ENCODE measurements around the gene FMNL3. TPM values are rescaled to one million over a fixed set of nuclear protein-coding genes. Genes with fewer than 3 reads are reported as not detected.
A peak's percentile ranks its signal among the peaks of the same experiment; 100 is the strongest.
"Not testable (repeated sequence)": the region's sequence is repeated elsewhere in the genome, so short reads cannot be mapped to it uniquely, and the experiment has no call there.

FMNL3 gene, protein sequence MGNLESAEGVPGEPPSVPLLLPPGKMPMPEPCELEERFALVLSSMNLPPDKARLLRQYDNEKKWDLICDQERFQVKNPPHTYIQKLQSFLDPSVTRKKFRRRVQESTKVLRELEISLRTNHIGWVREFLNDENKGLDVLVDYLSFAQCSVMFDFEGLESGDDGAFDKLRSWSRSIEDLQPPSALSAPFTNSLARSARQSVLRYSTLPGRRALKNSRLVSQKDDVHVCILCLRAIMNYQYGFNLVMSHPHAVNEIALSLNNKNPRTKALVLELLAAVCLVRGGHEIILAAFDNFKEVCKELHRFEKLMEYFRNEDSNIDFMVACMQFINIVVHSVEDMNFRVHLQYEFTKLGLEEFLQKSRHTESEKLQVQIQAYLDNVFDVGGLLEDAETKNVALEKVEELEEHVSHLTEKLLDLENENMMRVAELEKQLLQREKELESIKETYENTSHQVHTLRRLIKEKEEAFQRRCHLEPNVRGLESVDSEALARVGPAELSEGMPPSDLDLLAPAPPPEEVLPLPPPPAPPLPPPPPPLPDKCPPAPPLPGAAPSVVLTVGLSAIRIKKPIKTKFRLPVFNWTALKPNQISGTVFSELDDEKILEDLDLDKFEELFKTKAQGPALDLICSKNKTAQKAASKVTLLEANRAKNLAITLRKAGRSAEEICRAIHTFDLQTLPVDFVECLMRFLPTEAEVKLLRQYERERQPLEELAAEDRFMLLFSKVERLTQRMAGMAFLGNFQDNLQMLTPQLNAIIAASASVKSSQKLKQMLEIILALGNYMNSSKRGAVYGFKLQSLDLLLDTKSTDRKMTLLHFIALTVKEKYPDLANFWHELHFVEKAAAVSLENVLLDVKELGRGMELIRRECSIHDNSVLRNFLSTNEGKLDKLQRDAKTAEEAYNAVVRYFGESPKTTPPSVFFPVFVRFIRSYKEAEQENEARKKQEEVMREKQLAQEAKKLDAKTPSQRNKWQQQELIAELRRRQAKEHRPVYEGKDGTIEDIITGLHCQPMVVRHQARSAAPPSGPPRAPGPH
- 26.4 TPM for total RNA-seq
- long read RNA-seq, partial matches to known transcripts = 6 of 19 reads
- long read RNA-seq, other reads (novel, unspliced or antisense) = 13 of 19 reads

DNA sequence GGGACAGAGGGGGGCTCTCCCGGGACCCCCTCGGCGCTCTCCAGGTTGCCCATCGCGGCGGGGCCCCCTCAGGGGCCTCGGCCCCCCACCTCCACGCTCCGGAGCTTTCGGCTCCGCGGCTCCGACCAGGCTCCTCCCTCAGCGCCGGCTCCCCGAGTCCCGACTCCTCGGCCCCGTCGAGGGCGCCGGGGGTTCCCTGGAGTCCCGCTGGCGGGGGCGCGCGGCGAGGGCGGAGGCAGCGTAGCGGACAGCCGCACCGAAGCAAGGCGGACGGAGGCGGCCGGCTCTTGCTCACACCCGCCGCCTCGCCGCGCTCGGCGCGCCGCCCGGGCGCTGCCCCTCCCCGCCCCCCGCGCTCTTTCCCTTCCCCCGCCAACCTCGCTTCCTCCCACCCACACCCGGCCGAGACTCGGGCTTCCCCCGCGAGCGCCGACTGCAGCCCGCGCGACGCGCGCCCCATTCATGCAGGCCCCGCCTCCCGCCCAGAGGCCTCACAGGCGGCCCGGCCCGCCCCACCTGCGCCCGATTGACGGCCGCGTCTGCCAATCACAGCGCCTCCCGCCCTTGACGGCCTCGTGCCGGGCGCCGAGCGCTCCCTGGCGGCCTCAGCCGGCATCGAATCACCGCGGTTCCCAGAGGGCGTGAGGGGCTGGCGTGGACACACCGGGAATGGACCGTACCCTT is at the start of gene FMNL3:
FMNL3 (minus strand) TSS at position 278 of the 684 bp plus-strand sequence; CDS start at position 53, 225 bp downstream.
- DNase-seq (ENCODE audit: low spot score) = peak; percentile 100

DNA sequence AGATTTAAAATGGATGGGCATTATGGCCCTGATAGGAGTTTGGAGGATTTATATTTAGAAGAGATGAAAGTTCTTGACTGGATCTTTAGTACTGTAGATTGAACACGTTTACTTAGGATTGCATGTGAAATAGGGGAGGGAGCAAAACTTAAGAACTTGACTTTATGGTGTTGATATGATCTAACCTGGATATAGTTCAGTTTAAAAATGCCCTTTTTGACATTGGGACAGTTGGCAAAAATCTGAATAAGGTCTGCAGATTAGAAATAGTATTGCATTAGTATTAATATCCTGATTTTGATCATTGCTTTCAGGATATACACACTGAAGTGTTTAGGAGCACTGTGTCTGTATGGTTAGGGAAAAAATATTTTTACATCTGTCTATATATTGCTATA is 43.8 kb upstream of the FMNL3 start:
- no peak for DNase-seq (ENCODE audit: low spot score)

DNA sequence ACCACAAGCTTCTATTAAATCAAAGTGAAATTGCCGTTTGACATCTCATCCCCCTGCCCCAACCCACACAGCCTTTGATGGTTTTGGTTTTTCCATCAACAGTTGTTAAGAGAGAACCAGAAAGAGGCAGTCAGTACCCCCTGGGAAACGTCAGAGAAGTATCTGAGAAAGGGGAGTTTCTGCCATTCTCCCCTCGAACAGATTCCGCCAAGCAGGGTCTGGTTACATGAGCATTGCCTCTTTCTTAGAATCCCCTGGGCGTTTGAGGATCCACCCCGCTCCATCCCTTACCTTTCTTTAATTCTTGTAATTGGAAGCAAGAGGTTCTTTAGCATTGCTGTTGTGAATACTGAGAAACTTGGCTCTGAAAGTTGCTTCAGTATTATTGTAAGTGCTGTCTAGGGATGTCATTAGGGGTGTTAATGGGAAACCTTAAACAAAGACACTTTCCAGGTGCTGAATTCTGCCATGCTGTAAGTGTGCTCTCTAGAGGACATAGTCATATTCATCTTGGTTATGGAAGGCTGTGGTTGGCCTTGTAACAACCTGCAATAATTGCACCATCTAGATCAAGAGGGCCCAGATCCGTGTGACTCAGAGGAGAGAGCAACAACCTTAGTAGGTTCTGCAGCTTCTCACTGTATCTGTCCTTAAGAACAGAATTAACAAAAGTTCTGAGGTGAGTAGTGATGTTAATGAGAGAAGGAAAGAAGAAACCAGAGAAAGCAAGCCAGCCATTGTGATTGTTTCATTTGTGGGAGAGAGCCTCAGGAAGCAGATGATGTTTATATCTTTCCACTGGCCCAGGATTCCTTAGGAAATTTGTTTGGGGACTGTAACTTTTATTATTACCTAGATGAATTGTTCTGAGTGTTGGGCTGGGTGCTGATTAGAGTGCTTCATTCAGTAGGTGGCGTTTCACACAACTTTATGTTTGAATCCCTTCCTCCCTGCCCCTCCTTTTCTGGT is 43.1 kb upstream of the FMNL3 start:
- no peak for DNase-seq (ENCODE audit: low spot score)

DNA sequence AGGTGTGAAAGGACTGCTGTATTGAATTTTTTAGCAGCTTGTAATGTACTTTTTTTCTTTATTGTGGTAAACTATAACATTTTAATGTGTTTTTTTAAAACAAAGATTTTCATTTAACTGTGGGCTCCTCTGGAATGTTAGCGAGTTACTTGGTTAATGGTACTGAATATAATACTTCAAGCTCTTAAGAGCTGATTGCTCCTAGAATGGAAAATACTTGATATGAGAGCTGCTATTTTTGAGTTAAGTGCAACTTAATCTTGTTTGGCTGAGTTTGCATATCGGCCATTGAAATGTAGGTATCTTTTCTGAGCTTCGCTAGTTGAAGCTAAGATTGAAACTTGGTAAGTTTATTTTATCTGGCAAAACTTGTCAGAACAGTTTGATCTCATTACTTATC is 41.6 kb upstream of the FMNL3 start:
- DNase-seq (ENCODE audit: low spot score) = no peak

DNA sequence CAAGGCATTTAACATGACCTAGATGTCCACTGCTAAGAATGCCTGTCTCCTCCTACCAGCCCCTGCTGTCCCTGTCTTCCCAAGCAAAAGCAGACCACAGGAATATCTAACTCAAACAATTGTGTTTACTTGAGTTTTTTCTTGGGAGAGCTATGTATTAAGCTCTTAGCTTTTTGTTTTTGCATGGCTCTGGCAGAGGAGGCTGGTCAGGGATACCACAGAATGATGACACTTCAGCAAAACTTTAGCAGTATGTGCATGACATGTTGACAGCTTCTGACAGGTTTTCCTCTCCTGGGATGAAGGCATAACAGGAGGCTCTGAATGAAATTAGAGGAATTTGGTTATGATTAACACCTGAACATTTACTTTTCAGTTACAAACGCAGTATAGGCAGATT is 41.1 kb upstream of the FMNL3 start:
- DNase-seq (ENCODE audit: low spot score) = no peak

DNA sequence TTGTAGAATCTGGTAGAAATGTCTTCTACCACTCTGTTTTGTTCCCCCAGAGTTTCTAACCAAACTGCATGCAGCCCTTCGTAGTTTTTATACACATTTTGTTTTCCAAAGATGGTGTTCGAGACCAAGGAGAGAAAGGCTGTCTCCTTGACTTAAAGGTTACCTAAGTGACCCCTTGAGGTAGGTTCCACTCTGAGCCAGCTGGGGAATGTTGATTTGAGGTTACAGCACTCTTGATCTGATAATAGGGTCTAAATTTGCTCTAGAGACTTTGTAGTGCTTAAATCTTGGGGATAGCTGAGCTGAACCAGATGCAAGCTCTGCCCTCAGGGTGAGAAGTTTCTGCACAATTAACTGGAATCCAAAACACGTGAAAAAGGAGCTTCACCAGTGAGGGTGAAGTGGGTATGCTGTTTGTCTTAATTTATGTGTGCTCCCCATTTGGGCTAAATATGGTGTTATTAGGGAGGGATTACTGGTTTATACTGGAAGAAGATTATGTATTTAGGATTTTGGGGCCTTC is 37.2 kb upstream of the FMNL3 start:
- DNase-seq (ENCODE audit: low spot score) = no peak

DNA sequence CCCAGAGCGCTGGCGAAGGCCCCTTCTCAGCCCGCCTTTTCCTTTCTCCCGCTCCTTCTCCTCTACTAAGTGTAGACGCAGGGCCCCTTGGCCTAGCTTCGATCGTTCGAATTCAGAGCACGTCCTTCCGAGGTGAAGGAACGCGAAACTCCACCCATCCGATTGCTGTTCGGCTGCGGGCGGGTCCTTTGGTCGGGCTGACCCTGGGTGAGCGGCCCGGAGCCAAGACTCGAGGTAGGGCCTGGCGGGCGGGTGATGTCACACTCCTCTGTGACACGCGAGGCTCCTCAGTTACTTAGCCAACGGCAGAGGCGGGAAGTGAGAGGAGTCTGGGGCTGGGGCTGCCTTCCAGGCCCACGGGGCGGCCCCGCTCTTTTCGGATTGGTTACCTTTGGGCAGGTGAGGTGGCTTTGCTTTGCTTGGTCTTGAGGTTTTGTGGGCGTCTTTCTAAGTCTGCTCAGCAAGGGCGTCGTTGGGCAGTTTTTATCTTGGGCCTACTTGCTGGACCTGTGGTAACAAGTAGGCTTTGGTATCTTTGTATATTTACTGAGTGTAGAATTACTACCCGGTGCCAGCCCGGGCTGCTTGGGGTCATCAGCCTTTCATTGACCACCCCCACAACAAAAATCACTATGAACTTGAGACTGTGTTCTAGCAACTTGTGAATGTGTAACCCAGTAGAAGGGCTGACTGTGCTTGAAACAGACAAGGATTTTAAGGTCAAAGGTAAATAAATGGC is 34.8 kb upstream of the FMNL3 start:
- DNase-seq (ENCODE audit: low spot score) = peak; percentile 97

DNA sequence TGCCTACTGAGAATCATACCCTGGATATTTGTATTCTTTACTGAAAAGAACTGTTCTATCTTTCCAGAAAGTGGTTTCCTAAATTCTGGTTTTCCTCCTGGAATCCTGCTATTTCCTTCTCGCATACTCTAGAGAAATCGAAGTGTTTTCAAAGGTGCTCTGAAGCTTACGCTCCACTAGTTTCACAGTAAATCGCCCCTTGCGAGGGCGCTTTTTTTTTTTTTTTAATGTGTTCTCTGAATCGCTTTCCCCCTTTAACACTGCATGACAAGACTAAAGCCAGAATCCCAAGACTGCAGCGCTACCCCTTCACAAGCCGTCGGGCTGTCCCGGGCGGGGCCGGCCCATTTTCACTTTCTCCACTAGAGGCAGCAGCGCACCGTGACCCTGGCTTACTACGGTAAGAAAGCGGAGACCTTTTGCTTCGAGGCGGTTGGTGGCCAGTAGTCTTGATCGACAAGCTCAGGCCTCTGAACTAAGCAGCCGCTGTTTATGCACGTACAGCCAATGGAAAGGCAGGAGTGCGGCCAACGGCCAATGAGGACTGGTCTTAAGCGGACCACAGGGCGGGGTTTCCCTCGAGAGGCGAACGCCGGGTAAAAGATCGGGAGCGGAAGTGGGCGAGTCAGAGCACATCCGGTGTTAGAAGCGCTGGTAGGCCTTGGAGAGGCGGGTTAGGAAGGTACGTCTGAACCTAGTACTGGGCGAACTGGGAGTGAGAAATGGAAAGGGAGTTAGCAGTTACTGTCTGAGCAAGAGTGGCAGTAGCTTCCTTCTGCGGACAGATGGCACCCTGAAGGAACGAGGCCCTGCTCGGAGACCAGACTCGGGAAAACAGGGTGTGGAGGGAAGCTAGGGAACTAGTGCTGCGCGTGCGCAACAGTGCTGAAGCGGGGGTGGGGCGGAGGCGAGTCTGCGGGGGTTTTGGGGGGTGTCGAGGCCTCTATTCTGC is 34.0 kb upstream of the FMNL3 start, which contains the start of gene TMBIM6:
TMBIM6 (plus strand) TSS at position 628 of the 952 bp plus-strand sequence. CDS start 10,937 bp downstream, outside the sequence.
- peak; percentile 99 for DNase-seq (ENCODE audit: low spot score)

DNA sequence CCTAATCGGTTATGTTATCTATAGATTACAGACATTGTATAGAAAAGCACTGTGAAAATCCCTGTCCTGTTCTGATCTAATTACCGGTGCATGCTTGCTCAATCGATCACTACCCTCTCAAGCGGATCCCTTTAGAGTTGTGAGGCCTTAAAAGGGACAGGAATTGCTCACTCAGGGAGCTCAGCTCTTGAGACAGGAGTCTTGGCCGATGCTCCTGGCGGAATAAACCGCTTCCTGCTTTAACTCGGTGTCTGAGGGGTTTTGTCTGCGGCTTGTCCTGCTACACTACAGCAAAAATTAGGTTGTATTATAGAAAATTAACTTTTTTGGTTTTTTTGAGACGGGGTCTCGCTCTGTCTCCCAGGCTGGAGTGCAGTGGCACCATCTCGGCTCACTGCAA is 33.1 kb upstream of the FMNL3 start:
- not testable (repeated sequence) for DNase-seq (ENCODE audit: low spot score)

DNA sequence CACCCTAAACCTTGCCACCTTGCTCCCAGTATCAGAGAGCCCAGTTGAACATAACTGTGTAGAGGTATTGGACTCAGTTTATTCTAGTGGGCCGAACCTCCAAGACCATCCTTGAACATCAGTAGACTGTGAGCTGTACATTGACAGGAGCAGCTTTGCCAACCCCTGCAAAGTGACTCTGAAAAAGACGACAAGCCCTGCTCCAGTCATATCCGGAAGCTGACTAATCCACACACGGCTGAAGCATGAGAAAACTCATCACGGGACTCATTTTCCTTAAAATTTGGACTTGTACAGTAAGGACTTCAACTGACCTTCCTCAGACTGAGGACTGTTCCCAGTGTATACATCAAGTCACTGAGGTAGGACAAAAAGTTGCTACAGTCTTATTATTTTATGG is 31.5 kb upstream of the FMNL3 start:
- DNase-seq (ENCODE audit: low spot score) = not testable (repeated sequence)

DNA sequence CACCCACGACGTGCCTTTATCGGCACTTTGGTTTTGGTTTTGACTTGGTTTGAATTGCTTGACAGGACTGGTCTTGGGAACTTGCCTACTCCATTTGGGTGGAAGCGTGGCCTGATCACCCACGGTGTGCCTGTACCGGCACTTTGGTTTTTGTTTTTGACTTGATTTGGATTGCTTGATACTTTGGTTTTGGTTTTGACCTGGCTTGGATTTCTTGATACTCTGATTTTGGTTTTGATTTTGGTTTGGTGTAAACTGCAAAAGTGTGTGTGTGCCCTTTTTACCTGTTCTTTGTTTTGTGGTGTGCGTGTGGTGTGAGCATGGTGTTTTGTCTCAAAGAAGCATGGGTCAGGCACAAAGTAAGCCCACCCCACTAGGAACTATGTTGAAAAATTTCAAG is 27.7 kb upstream of the FMNL3 start:
- not testable (repeated sequence) for DNase-seq (ENCODE audit: low spot score)

DNA sequence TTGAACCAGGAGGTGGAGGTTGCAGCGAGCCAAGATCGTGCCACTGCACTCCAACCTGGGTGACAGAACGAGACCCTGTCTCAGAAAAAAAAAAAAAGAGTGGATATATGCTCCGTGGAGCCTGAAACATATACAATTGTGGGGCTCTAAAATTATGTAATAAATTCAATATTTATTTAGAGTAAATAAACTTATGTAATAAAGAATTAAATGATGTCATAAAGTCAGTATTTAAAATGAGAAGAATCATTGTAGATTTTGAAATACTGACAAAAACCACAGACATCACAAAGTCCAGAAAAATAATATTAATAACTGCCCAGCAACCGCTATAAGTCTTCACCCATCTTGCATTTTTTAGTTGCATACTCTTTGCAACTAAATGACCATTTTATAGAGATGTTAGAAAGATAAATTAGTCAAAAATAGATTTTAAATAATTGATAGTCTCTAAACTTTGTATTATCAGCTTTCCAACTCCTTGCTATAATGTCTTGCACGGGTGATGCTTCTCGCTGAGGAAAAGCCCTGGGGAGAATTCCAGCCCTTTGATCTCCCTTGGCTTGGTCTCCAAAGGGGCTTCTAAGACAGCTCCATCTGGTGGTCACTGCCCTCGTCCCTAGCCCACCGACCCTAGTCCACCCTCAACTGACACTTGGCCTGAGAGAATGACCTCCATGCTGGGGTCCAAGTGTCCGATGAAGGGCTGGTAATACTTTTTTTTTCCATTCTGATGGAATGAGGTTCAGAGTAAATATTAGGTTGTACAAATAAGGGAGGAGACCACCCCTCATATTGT is 26.2 kb upstream of the FMNL3 start:
- DNase-seq (ENCODE audit: low spot score) = no peak

DNA sequence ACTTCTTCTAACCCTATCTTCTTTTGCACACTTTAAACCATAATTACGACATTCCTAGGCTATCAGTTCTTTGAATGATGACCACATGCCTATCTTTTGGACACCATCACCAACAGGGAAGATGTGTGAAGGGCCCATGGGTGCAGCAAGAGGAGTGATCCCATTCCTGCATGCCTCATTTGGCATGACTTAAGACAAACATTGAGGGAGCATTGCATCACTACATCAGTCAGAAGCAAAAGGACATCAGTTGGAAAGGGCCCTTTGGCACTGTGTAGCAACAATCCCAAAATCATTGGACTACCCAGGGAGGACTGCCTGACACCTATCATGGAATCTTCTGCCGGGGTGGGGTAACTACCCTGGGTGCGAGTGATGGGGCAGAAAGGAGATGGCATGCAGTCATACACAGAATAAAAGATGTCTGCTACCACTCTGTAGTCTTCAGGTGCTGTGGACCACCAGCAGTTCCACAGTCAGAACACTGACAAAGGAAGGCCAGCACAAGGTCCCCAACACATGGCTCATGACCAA is 23.4 kb upstream of the FMNL3 start:
- DNase-seq (ENCODE audit: low spot score) = no peak

DNA sequence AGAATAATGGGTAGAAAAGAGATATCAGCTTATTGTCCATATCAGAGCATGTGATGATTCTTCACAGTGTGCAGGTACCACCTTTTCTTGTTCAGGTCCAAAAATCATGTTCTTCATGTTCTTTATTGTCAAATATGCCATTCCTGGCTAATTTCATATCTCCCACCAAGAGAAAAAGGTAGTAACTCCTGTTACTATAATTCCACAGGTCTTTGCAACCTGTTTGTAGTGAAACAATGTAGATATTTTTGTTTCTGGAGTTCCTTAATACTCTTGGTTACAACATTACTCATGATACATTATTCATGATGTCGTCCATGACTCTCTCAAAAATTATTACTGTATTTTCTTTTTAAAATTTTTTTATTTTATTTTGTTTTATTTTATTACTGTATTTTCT is 22.8 kb upstream of the FMNL3 start:
- no peak for DNase-seq (ENCODE audit: low spot score)

DNA sequence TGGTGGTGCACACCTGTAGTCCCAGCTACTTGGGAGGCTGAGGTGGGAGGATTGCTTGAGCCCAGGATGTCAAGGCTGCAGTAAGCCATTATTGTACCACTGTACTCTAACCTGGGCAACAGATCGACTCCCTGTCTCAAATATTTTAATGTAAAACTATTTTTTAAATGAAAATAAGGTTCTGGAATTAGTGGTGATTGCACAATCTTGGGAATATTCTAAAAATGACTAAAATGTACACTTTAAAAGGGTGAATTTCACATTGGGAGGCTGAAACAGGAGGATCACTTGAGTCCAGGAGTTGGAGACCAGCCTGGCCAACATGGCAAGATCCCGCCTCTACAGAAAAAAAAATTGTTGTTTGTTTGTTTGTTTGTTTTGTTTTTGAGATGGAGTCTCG is 21.2 kb upstream of the FMNL3 start:
- DNase-seq (ENCODE audit: low spot score) = no peak

DNA sequence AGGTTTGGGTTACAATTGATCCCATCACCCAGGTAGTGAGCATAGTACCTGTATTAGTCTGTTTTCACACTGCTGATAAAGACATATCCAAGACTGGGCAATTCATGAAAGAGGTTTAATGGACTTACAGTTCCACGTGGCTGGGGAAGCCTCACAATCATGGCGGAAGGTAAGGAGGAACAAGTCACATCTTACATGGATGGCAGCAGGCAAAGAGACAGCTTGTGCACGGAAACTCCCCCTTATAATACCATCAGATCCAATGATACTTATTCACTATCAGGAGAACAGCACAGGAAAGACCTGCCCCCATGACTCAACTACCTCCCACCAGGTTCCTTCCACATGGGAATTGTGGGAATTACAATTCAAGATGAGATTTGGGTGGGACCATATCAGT is 14.2 kb upstream of the FMNL3 start:
- DNase-seq (ENCODE audit: low spot score) = not testable (repeated sequence)

DNA sequence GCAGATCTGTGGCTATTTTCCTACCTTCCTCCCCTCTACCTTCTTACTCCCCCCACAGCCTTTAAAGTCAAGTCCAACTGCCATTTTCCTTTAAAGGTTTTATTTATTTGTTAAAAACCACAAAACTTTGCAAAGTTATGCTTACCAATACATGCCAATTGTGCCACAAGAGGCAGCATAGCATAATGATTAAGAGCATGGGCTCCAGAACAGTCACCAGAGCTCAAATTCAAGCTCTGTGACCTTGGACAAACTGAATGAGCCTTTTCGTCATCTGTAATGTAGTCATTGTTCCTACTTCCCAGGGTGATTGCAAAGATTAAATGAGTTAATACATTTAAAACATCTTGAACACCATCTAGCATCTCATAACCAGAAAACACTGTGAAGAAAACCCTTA is 13.0 kb upstream of the FMNL3 start:
- DNase-seq (ENCODE audit: low spot score) = no peak

Measured in mesenteric fat pad (tissue), 1 donor.